ENCODE data around the gene QRFP. TPM values are rescaled to one million over a fixed set of nuclear protein-coding genes. Genes with fewer than 3 reads are reported as not detected.

The QRFP gene
- polyA plus RNA-seq, 1 donor from 2014 or later = not detected

GRCh38 chr9:130868230-130868629 is 28.4 kb downstream of the QRFP start:
- Histone ChIP-seq H3K36me3 (ENCODE audit: insufficient read depth, low read length) (peaks cover 6% of the 10 kb centered on the region), H3K9me2 (ENCODE audit: insufficient read depth, low read length) (no peaks in the 10 kb centered on the region), H2AFZ (ENCODE audit: low read depth, low read length) (no peak overlapping the region), H3K4me3 (ENCODE audit: low read length) (no peak overlapping the region), H3K79me2 (replicated peaks; ENCODE audit: insufficient read depth, low read length) (peaks cover 11% of the 10 kb centered on the region), H3K27me3 (ENCODE audit: insufficient read depth, low read depth, low read length) (no peaks in the 10 kb centered on the region), H3K27ac (ENCODE audit: low read length) (no peak overlapping the region), H3K9me3 (ENCODE audit: low read length) (no peaks in the 10 kb centered on the region), H3F3A (ENCODE audit: insufficient read depth, low read length, poor library complexity, severe bottlenecking) (no peaks in the 10 kb centered on the region), H3K4me2 (ENCODE audit: low read length) (no peak overlapping the region), H4K20me1 (ENCODE audit: insufficient read depth) (peaks cover 10% of the 10 kb centered on the region), H3K9ac (ENCODE audit: low read length) (no peak overlapping the region)
- TF ChIP-seq TAF1 (IDR thresholded peaks at IDR 0.05; ENCODE audit: low read depth) = no peak
- TF ChIP-seq SMC3 (conservative IDR thresholded peaks at IDR 0.05; ENCODE audit: poor library complexity) = no peak
- TF ChIP-seq MXI1 (conservative IDR thresholded peaks at IDR 0.05; ENCODE audit: poor library complexity, severe bottlenecking) = no peak
- TF ChIP-seq RAD21 (conservative IDR thresholded peaks at IDR 0.05) = no peak
- no peak for TF ChIP-seq POLR2AphosphoS5 (IDR thresholded peaks at IDR 0.05)
- TF ChIP-seq REST (IDR thresholded peaks at IDR 0.05; ENCODE audit: borderline replicate concordance) = no peak
- TF ChIP-seq EZH2 (IDR thresholded peaks at IDR 0.05; ENCODE audit: borderline replicate concordance, insufficient read depth, low read length, poor library complexity, severe bottlenecking) = no peak
- no peak for TF ChIP-seq CTCF (IDR thresholded peaks at IDR 0.05; ENCODE audit: poor library complexity, severe bottlenecking)
- no peak for TF ChIP-seq EP300 (conservative IDR thresholded peaks at IDR 0.05; ENCODE audit: poor library complexity, severe bottlenecking)

DNA sequence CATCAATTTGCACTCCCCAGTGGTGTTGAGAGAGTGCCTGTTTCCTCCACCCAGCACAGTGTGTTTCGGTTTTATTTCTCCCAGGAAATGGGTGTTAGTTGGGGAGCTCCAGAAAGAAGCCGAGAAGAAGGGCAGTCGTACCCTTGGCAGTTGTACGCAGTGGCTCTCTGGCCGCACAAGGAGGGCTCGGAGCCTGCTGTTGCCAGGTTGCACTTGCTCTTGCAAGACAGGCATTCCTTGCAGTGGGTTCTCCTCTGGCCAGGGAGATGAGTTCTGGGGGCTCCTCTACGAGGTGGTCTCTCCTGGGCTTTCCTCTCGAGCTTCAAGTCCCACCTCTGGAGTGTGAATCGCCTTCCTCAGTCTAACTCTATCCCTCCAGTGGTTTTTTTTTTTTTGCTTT is 29.1 kb downstream of the QRFP start:
- no peak overlapping the region for H2AFZ ChIP-seq (ENCODE audit: low read depth, low read length)
- no peak overlapping the region for H3K9ac ChIP-seq (ENCODE audit: low read length)
- H3K27me3 ChIP-seq (ENCODE audit: insufficient read depth, low read depth, low read length) = no peaks in the 10 kb centered on the region
- H4K20me1 ChIP-seq (ENCODE audit: insufficient read depth) = peaks cover 10% of the 10 kb centered on the region
- H3K9me3 ChIP-seq (ENCODE audit: low read length) = no peaks in the 10 kb centered on the region
- H3K4me2 ChIP-seq (ENCODE audit: low read length) = no peak overlapping the region
- H3K36me3 ChIP-seq (ENCODE audit: insufficient read depth, low read length) = peaks cover 4% of the 10 kb centered on the region
- no peaks in the 10 kb centered on the region for H3F3A ChIP-seq (ENCODE audit: insufficient read depth, low read length, poor library complexity, severe bottlenecking)
- no peak overlapping the region for H3K27ac ChIP-seq (ENCODE audit: low read length)
- TF ChIP-seq EZH2 (IDR thresholded peaks at IDR 0.05; ENCODE audit: borderline replicate concordance, insufficient read depth, low read length, poor library complexity, severe bottlenecking) (no peak), MXI1 (conservative IDR thresholded peaks at IDR 0.05; ENCODE audit: poor library complexity, severe bottlenecking) (no peak), TAF1 (IDR thresholded peaks at IDR 0.05; ENCODE audit: low read depth) (no peak), REST (IDR thresholded peaks at IDR 0.05; ENCODE audit: borderline replicate concordance) (no peak), SMC3 (conservative IDR thresholded peaks at IDR 0.05; ENCODE audit: poor library complexity) (no peak), EP300 (conservative IDR thresholded peaks at IDR 0.05; ENCODE audit: poor library complexity, severe bottlenecking) (no peak), POLR2AphosphoS5 (IDR thresholded peaks at IDR 0.05) (no peak), RAD21 (conservative IDR thresholded peaks at IDR 0.05) (no peak), CTCF (IDR thresholded peaks at IDR 0.05; ENCODE audit: poor library complexity, severe bottlenecking) (no peak)
- H3K9me2 ChIP-seq (ENCODE audit: insufficient read depth, low read length) = no peaks in the 10 kb centered on the region
- H3K79me2 ChIP-seq (replicated peaks; ENCODE audit: insufficient read depth, low read length) = peaks cover 11% of the 10 kb centered on the region
- no peak overlapping the region for H3K4me3 ChIP-seq (ENCODE audit: low read length)

Data from neural cell (in vitro differentiated cells).